Epithelial cell of proximal tubule (primary cell): ENCODE results near the gene CLMP. TPM values are rescaled to one million over a fixed set of nuclear protein-coding genes. Genes with fewer than 3 reads are reported as not detected.

Experiments
- DNase-seq: peaks from one replicate; pipeline ENCODE4 v3.0.0-alpha.2; 2011; ENCODE audit warnings: low read depth
- H3K4me3 ChIP-seq: 2 replicates; pipeline ENCODE4 v1.5.1; 2011; ENCODE audit warnings: low read depth, mild to moderate bottlenecking, low read length
- total RNA-seq: library from RNA; depleted of rRNA; stranded (reverse); fragments of >200 nt; gene quantifications from 2 replicates; pipeline ENCODE4 v1.2.3, GENCODE V29; 2015
- TF ChIP-seq, protein P1 (sequence below): conservative IDR thresholded peaks from 2 replicates; pipeline ENCODE4 v1.5.1; 2012; ENCODE audit warnings: low read depth, mild to moderate bottlenecking, low read length

The CLMP gene
- total RNA-seq, 1 donor from 2014 or later, result 19.0 TPM

GRCh38 chr11:123184531-123184930, 10.5 kb downstream of the CLMP start:
- TF ChIP-seq, protein P1, sequence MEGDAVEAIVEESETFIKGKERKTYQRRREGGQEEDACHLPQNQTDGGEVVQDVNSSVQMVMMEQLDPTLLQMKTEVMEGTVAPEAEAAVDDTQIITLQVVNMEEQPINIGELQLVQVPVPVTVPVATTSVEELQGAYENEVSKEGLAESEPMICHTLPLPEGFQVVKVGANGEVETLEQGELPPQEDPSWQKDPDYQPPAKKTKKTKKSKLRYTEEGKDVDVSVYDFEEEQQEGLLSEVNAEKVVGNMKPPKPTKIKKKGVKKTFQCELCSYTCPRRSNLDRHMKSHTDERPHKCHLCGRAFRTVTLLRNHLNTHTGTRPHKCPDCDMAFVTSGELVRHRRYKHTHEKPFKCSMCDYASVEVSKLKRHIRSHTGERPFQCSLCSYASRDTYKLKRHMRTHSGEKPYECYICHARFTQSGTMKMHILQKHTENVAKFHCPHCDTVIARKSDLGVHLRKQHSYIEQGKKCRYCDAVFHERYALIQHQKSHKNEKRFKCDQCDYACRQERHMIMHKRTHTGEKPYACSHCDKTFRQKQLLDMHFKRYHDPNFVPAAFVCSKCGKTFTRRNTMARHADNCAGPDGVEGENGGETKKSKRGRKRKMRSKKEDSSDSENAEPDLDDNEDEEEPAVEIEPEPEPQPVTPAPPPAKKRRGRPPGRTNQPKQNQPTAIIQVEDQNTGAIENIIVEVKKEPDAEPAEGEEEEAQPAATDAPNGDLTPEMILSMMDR, result no peak
- no peak for DNase-seq
- H3K4me3 ChIP-seq, result no peak overlapping the region

GRCh38 chr11:123183391-123184099, 11.5 kb downstream of the CLMP start:
- DNase-seq, result no peak
- no peak overlapping the region for H3K4me3 ChIP-seq
- TF ChIP-seq, protein P1, result no peak

DNA sequence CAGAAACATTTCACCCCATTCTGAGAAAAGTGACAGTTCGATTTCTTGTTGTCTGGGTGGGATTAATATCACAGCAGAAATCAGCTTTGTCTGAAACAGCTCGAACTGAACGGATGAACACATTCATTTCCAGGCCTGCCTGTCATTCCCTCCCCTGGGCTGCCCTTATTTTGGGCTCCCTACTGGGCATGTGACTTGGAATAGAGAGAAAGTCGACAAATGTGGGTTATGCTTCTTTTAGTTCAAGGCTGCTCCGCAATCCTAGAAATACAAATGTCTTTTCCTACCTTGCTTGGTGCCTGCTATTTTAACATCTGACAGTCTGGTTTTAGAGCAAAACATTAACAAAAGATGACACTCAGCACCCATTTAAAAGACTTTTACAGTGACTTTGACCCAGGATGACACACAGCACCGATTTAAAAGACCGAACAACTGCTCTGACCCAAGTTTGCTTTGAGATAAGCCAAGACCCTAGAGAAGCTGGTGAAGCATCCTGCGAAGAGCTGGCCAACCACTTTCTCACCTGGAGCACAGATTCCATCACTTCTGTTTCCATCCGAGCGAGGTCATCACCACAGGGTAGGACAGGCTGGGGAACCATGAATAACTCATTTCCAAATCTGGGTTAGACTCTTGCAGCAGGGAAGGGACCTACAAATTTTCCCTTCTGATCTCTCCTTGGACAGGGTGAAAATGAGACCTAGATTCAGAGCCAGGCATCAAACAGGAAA, 13.1 kb downstream of the CLMP start:
- TF ChIP-seq, protein P1, result no peak
- no peak for DNase-seq
- no peak overlapping the region for H3K4me3 ChIP-seq

DNA sequence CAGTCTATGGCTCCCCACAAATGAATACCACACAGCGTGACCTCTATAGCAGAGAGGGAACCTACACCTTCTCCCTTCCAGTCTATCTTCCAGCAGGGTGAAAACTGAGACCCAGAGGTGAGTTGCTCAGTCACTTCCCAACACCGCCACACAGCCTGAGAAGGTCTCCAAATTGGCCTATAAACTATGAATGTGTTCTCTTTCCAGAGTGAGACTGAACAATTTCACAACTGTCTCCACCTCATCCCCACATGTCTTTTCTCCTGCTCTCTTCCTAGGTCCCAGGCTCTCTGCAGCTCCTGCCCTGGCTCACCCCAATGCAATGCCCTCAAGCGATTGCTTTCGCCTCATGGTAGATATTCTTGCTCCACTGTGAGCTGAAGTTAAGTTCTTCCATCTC, 14.0 kb downstream of the CLMP start:
- DNase-seq, result no peak

DNA sequence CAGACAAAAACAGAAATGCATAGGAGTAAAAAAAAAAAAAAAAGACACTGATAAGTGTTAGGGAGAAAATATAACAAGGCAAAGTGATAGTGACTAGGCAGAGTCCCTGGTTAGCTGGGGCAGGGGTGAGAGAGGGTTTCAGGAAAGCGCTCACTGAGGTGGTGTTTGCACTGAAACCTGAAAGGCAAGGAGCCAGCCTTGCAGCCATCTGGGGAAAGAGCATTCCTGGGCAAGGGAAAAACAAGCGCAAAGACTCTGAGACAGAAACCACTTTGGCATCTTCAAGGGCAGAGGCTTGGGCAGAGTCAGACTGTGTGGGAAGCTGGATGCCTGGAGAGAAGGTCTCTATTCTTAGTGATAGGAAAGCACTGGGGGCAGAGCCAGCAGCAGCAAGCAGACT, 14.5 kb downstream of the CLMP start:
- TF ChIP-seq, protein P1, result no peak
- DNase-seq, result no peak
- no peak overlapping the region for H3K4me3 ChIP-seq

More for the DNA sequence above, 14.0 kb downstream of the CLMP start:
- H3K4me3 ChIP-seq, result no peak overlapping the region
- TF ChIP-seq, protein P1, result no peak

DNA sequence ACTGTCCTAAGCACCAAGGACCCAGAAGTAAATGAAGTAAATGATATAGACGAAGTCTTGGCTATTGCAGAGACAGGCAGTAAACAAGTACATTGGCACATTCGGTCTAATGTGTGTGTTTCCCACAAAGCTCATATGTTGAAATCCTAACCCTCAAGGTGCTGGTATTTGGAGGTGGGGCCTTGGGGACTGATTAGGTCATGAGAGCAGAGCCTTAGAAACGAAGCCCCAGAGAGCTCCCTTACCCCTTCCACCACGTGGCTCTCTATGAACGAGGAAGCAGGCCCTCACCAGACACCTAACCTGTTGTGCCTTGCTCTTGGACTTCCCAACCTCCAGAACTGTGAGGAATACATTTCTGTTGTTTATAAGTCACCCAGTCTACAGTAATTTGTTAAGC, 14.9 kb downstream of the CLMP start:
- DNase-seq, result no peak
- no peak overlapping the region for H3K4me3 ChIP-seq
- TF ChIP-seq, protein P1, result no peak
